HG03469 (cell line): Measurements from ENCODE around the gene NES.

ENCODE experiments used
- ATAC-seq: cut with Tn5 transposase; IDR thresholded peaks from one replicate; pipeline ENCODE4 v1.9.1; 2021; ENCODE audit warnings: mild to moderate bottlenecking, moderate library complexity, moderate number of reproducible peaks; ENCODE audit not compliant: unreplicated experiment

The NES gene

GRCh38 chr1:156625436-156626078, 51.6 kb downstream of the NES start:
- ATAC-seq = no peak

- ATAC-seq = no peak
Observed at GRCh38 chr1:156624814-156625435, 52.3 kb downstream of the NES start.

GRCh38 chr1:156623946-156624813, 53.0 kb downstream of the NES start:
- ATAC-seq = no peak

- ATAC-seq = no peak
Observed at GRCh38 chr1:156622581-156623297, 54.5 kb downstream of the NES start.

GRCh38 chr1:156619582-156619955, 57.6 kb downstream of the NES start:
- ATAC-seq = no peak

- no peak for ATAC-seq
Observed at GRCh38 chr1:156618853-156619581, 58.2 kb downstream of the NES start, which contains the start of gene HAPLN2. Gene HAPLN2 (plus strand): TSS chr1:156619415. CDS start chr1:156623491, 4,076 bp downstream.
